Measurements from ENCODE around the gene PDIA3.

PDIA3 gene

DNA sequence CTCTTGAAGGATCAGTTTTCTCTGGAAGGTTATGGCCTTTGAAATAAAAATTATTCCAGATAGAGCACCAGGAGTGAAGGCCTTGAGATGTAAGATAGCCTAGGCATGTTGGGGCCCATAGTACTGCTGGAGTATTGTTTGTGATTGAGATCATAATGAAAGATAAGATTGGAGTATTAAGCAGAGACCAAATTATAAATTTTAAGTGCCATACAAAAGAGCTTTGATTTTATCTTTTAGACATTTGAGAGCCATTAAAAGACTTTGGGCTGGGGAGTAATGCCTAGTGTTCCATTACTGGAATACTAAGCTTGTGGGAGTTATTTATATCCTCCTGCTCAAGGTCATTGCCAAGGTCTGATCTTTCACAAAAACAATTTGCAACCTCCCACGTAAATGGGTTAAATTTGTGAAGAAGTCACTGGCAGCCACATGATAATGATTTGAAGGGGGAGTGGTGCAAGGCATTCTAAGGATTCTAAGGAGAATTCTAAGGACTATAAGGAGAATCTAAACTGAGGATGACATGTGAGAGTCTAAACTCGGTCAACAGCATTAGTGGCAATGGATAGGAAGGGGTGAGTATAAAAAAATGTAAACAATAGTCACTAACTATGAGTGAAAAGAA lies 17.7 kb downstream of the PDIA3 start:
- H3K36me3 ChIP-seq: peaks cover 71 to 97% (median 92%) of the 10 kb centered on the region in 3 donors
- H3K4me3 ChIP-seq: no peak overlapping the region
- DNase-seq: no peak
- no peak overlapping the region for H3K27ac ChIP-seq
- H3K4me1 ChIP-seq: peaks cover 0 to 5% (median 0%) of the 10 kb centered on the region in 4 donors
- H3K27me3 ChIP-seq: no peaks in the 10 kb centered on the region
- TF ChIP-seq, protein P1, sequence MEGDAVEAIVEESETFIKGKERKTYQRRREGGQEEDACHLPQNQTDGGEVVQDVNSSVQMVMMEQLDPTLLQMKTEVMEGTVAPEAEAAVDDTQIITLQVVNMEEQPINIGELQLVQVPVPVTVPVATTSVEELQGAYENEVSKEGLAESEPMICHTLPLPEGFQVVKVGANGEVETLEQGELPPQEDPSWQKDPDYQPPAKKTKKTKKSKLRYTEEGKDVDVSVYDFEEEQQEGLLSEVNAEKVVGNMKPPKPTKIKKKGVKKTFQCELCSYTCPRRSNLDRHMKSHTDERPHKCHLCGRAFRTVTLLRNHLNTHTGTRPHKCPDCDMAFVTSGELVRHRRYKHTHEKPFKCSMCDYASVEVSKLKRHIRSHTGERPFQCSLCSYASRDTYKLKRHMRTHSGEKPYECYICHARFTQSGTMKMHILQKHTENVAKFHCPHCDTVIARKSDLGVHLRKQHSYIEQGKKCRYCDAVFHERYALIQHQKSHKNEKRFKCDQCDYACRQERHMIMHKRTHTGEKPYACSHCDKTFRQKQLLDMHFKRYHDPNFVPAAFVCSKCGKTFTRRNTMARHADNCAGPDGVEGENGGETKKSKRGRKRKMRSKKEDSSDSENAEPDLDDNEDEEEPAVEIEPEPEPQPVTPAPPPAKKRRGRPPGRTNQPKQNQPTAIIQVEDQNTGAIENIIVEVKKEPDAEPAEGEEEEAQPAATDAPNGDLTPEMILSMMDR (IDR thresholded peaks at IDR 0.05): no peak
- intact Hi-C loops (cut with DNase I; ENCODE audit: low total_unique reads): no loop called here
- H3K9me3 ChIP-seq: no peaks in the 10 kb centered on the region

- peaks cover 58 to 93% (median 82%) of the 10 kb centered on the region in 3 donors for H3K36me3 ChIP-seq
- H3K9me3 ChIP-seq: no peaks in the 10 kb centered on the region
- intact Hi-C loops (cut with DNase I; ENCODE audit: low total_unique reads): loop anchor here (10.0 kb wide), 1 partner anchor 255 kb away; the partner anchor contains the start of gene MAP1A
- no peaks in the 10 kb centered on the region for H3K4me1 ChIP-seq
- TF ChIP-seq, protein P1 (IDR thresholded peaks at IDR 0.05): peak; percentile 62 to 76
- no peak overlapping the region for H3K27ac ChIP-seq
- no peak overlapping the region for H3K4me3 ChIP-seq
- H3K27me3 ChIP-seq: no peaks in the 10 kb centered on the region
- DNase-seq: peak in 1 of 2 donors; percentile 71
These were observed 23.5 kb downstream of the PDIA3 start for GRCh38 chr15:43769584-43770228.

DNA sequence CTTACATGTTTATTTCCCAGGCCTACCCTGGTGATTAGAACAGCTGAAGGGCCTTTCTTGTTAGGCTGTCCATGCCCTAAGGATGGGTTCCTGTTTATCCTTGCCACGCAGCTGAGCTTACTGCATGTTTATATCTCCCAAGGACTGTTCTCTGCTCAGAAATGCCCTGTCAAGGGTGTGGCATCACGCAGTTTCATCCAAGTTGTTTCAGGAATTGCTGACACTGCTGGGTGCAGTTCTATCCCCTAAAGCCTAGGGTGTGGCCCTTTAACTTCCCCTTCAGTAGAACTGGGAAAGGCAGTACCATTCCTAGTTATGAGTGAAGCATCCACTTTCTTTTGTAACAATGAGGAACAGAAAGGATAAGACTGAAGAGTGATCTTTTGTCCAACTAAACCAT lies 25.6 kb downstream of the PDIA3 start:
- Histone ChIP-seq H3K27ac (no peak overlapping the region), H3K27me3 (no peaks in the 10 kb centered on the region), H3K36me3 (peaks cover 38 to 72% (median 62%) of the 10 kb centered on the region in 3 donors), H3K4me1 (peaks cover 0 to 16% (median 10%) of the 10 kb centered on the region in 4 donors), H3K4me3 (no peak overlapping the region), H3K9me3 (no peaks in the 10 kb centered on the region)
- intact Hi-C loops (cut with DNase I; ENCODE audit: low total_unique reads): loop anchor here (10.0 kb wide), 1 partner anchor 257 kb away; the partner anchor contains the start of gene MAP1A
- TF ChIP-seq, protein P1 (IDR thresholded peaks at IDR 0.05): no peak
- peak in 1 of 2 donors; percentile 47 for DNase-seq

DNA sequence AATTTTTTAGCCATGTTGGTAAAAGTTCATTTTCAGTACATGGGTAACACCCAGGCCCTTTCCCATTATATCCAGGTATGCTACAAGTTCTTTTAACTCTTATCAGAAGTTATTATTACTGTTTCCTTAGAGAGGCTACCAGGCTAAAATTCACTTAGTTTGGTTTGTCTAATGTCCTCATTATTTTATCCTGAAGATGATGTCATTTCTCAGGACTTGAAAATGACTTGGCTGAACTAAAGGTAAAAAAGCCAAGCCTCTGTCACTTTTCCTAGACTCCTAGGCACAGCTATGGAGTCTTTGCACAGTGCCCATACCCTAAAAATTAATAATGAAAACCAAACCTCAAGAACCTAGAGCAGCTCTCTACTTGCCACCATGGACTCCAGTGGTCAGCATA lies 26.4 kb downstream of the PDIA3 start:
- no peak for DNase-seq
- Histone ChIP-seq H3K27me3 (no peaks in the 10 kb centered on the region), H3K4me1 (peaks cover 0 to 18% (median 10%) of the 10 kb centered on the region in 4 donors), H3K4me3 (no peak overlapping the region), H3K36me3 (peaks cover 31 to 64% (median 54%) of the 10 kb centered on the region in 3 donors), H3K9me3 (no peaks in the 10 kb centered on the region), H3K27ac (no peak overlapping the region)
- intact Hi-C loops (cut with DNase I; ENCODE audit: low total_unique reads): loop anchor here (10.0 kb wide), 1 partner anchor 258 kb away; the partner anchor contains the start of gene MAP1A
- TF ChIP-seq, protein P1 (IDR thresholded peaks at IDR 0.05): no peak

GRCh38 chr15:43774062-43774461 lies 27.8 kb downstream of the PDIA3 start:
- no peak overlapping the region for H3K4me3 ChIP-seq
- TF ChIP-seq, protein P1 (IDR thresholded peaks at IDR 0.05): no peak
- no peaks in the 10 kb centered on the region for H3K27me3 ChIP-seq
- no peak for DNase-seq
- H3K27ac ChIP-seq: no peak overlapping the region
- intact Hi-C loops (cut with DNase I; ENCODE audit: low total_unique reads): loop anchor here (10.0 kb wide), 1 partner anchor 259 kb away; the partner anchor contains the start of gene MAP1A
- H3K4me1 ChIP-seq: peaks cover 0 to 22% (median 13%) of the 10 kb centered on the region in 4 donors
- peaks cover 18 to 50% (median 42%) of the 10 kb centered on the region in 3 donors for H3K36me3 ChIP-seq
- no peaks in the 10 kb centered on the region for H3K9me3 ChIP-seq
